ENCODE data around the gene SERTAD1. TPM values are rescaled to one million over a fixed set of nuclear protein-coding genes. Genes with fewer than 3 reads are reported as not detected.

Gene SERTAD1
- total and polyA plus RNA-seq, 2 of the 8 experiments (the other 6 are each of a cell fraction or from before 2014, with no cell fraction given) = 5.4 to 6.6 TPM

DNA sequence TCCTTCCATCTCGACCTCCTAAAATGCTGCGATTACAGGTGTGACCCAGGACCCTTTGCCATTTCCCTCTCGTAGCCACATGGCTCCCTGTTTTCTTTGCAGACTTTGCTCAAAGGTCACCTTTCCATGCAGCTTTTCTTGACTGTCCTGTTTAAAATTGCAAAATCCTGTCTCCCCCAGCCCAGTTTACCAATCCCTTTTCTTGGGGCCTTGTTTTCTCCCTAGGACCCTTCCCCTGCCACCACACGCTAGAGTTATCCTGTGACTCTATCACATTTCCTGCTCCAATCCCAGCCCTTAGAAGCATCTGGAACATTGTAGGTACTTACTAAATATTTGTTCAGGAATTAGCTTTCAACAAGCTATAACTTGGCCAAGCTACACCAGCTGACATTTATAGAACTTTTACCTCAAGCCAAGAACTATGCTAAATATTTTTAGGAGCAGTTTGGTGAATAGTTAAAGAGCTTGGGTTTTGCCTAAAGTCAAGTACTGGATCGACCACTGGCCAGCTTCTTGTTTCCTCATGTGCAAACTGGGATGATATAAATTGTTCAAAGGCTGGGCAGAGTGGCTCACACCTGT is 27.5 kb upstream of the SERTAD1 start:
- no peak overlapping the region for H2BK12ac ChIP-seq (ENCODE audit: low read depth, low read length)
- WGBS, 2 experiments (ENCODE audit: extremely low coverage in 1 of 2, insufficient coverage in 1 of 2, insufficient read length in 1 of 2, insufficient replicate concordance in 2 of 2, low coverage in 1 of 2, low lambda C conversion rate in 2 of 2, missing lambda C conversion rate in 1 of 2) = 88% methylated on average over 5 of the region's 5 CpGs; no CpG with 5 or more reads in 1 of the 2 experiments
- no peak overlapping the region for H3K14ac ChIP-seq (ENCODE audit: insufficient read length)
- H4K91ac ChIP-seq (replicated peaks; ENCODE audit: insufficient read length, low read length) = no peak overlapping the region
- H4K8ac ChIP-seq (ENCODE audit: extremely low read depth, insufficient read depth, low read length) = no peak overlapping the region
- no peak for TF ChIP-seq MAFK (IDR thresholded peaks at IDR 0.05; ENCODE audit: low read depth, low read length)
- TF ChIP-seq, protein P1, sequence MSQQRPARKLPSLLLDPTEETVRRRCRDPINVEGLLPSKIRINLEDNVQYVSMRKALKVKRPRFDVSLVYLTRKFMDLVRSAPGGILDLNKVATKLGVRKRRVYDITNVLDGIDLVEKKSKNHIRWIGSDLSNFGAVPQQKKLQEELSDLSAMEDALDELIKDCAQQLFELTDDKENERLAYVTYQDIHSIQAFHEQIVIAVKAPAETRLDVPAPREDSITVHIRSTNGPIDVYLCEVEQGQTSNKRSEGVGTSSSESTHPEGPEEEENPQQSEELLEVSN (IDR thresholded peaks at IDR 0.05) = no peak
- no peak for TF ChIP-seq GTF2F1 (IDR thresholded peaks at IDR 0.05; ENCODE audit: borderline replicate concordance, low read depth, low read length)
- TF ChIP-seq HDAC6 (IDR thresholded peaks at IDR 0.05; ENCODE audit: low read depth, low read length) = no peak
- TF ChIP-seq RXRA (IDR thresholded peaks at IDR 0.05; ENCODE audit: insufficient read depth, low read depth, low read length) = no peak
- TF ChIP-seq BACH1 (IDR thresholded peaks at IDR 0.05; ENCODE audit: low read length) = no peak
- no peak for TF ChIP-seq CEBPB (IDR thresholded peaks at IDR 0.05; ENCODE audit: low read depth, low read length)
- TF ChIP-seq CTBP2 (IDR thresholded peaks at IDR 0.05; ENCODE audit: borderline replicate concordance, insufficient read depth, insufficient read length, low read length) = no peak
- TF ChIP-seq CHD1 (IDR thresholded peaks at IDR 0.05; ENCODE audit: low read depth, low read length) = no peak
- TF ChIP-seq RNF2 (IDR thresholded peaks at IDR 0.05; ENCODE audit: borderline replicate concordance, low read depth, low read length, missing control alignments, poor library complexity, severe bottlenecking) = no peak
- H2BK5ac ChIP-seq (ENCODE audit: low read depth, low read length) = no peak overlapping the region
- H3K56ac ChIP-seq (replicated peaks; ENCODE audit: insufficient read length, low read depth, low read length) = no peak overlapping the region
- H2BK20ac ChIP-seq (ENCODE audit: low read length) = no peak overlapping the region
- no peaks in the 10 kb centered on the region for H3K36me3 ChIP-seq (ENCODE audit: control insufficient read depth in 2 of 4, insufficient read depth in 4 of 4, low read length in 3 of 4)
- H3K9ac ChIP-seq (replicated peaks in 1 of 4; ENCODE audit: extremely low read depth in 1 of 4, low read depth in 3 of 4, low read length in 3 of 4) = no peak overlapping the region
- H4K5ac ChIP-seq (ENCODE audit: insufficient read length, low read depth, low read length) = no peak overlapping the region
- H3K79me2 ChIP-seq (ENCODE audit: control insufficient read depth in 1 of 2, insufficient read depth in 2 of 2, low read length in 2 of 2) = no peaks in the 10 kb centered on the region
- no peak overlapping the region for H3K23ac ChIP-seq (ENCODE audit: insufficient read length)
- H3K27me3 ChIP-seq (replicated peaks in 1 of 4; ENCODE audit: control insufficient read depth in 3 of 4, extremely low read depth in 1 of 4, insufficient read depth in 3 of 4, low read length in 3 of 4) = no peaks in the 10 kb centered on the region
- H4K20me1 ChIP-seq (replicated peaks in 1 of 2; ENCODE audit: control insufficient read depth in 1 of 2, insufficient read depth in 2 of 2, low read length in 2 of 2) = peaks cover 0 to 1% of the 10 kb centered on the region in 2 experiments
- no peak overlapping the region for H3K18ac ChIP-seq (ENCODE audit: extremely low read depth, low read length)
- no peak overlapping the region for H2BK120ac ChIP-seq (replicated peaks; ENCODE audit: low read depth, low read length)
- H3K79me1 ChIP-seq (ENCODE audit: low read depth, low read length) = no peaks in the 10 kb centered on the region
- H2AK5ac ChIP-seq (ENCODE audit: low read depth, low read length) = no peak overlapping the region
- no peak overlapping the region for H2BK15ac ChIP-seq (ENCODE audit: low read length)
- no peak overlapping the region for H3K27ac ChIP-seq (ENCODE audit: low read depth, low read length)
- DNase-seq (ENCODE audit: low read depth in 1 of 2, low spot score in 2 of 2) (no peak), FAIRE-seq (no peak)
- H3K23me2 ChIP-seq (ENCODE audit: low read depth, low read length) = no peaks in the 10 kb centered on the region
- H3K4me1 ChIP-seq (replicated peaks in 1 of 4; ENCODE audit: control insufficient read depth in 3 of 4, insufficient read depth in 4 of 4, low read length in 3 of 4) = no peaks in the 10 kb centered on the region
- ChIA-PET CTCF (ENCODE audit: partially characterized antibody) (interaction anchor here (0.7 to 6.2 kb wide), 7 partner anchors 8 to 148 kb away, joined by 3 to 49 read pairs (median 3); partner anchors contain the start of gene BLVRB), POLR2A (ENCODE audit: partially characterized antibody) (interaction anchor here (1.0 to 3.0 kb wide), 3 partner anchors 9 to 31 kb away, joined by 4 to 16 read pairs (median 9); partner anchors contain the start of gene SERTAD3)
- no peak overlapping the region for H3K4me3 ChIP-seq (ENCODE audit: extremely low read depth in 1 of 4, insufficient read depth in 2 of 4, low read depth in 3 of 4, low read length in 4 of 4)
- H3K4ac ChIP-seq (replicated peaks; ENCODE audit: insufficient read length, low read depth, low read length) = no peak overlapping the region
- no peak overlapping the region for H3K4me2 ChIP-seq (ENCODE audit: insufficient read depth in 1 of 2, low read depth in 2 of 2, low read length in 2 of 2)
- H2AFZ ChIP-seq (ENCODE audit: low read length) = no peak overlapping the region
- H3K9me3 ChIP-seq (ENCODE audit: insufficient read depth in 2 of 2, low read depth in 1 of 2, low read length in 1 of 2) = no peaks in the 10 kb centered on the region
